Fibroblast of lung (primary cell): ENCODE results near the gene TAB2. TPM values are rescaled to one million over a fixed set of nuclear protein-coding genes. Genes with fewer than 3 reads are reported as not detected.

Experiments
- DNase-seq, 2 donors: peaks; one replicate each; pipeline versions ENCODE4 v3.0.0 to v3.0.0-alpha.2; 2010; ENCODE audit warnings: low read depth in 2 of 2
- H2AFZ ChIP-seq: 2 replicates; pipeline ENCODE4 v1.5.1; 2012; ENCODE audit warnings: low read length, control low read depth, inconsistent platforms
- H3K27ac ChIP-seq: 2 replicates; pipeline ENCODE4 v1.5.1; 2011; ENCODE audit warnings: low read length, control low read depth; ENCODE audit not compliant: insufficient read depth
- H3K27me3 ChIP-seq: 2 replicates; pipeline ENCODE4 v1.5.1; 2011; ENCODE audit warnings: mild to moderate bottlenecking, low read length; ENCODE audit not compliant: control insufficient read depth, insufficient read depth
- H3K36me3 ChIP-seq: 2 replicates; pipeline ENCODE4 v1.5.1; 2011; ENCODE audit warnings: low read length; ENCODE audit not compliant: control insufficient read depth, insufficient read depth
- H3K4me1 ChIP-seq: 2 replicates; pipeline ENCODE4 v1.5.1; 2011; ENCODE audit warnings: low read length; ENCODE audit not compliant: control insufficient read depth, insufficient read depth; ENCODE audit errors: extremely low read depth
- H3K4me2 ChIP-seq: 2 replicates; pipeline ENCODE4 v1.5.1; 2011; ENCODE audit warnings: low read length, control low read depth; ENCODE audit not compliant: insufficient read depth; ENCODE audit errors: extremely low read depth
- H3K4me3 ChIP-seq, 4 experiments: fragments of 200-600 bp in 1 of 4; sonication (generic) in 1 of 4; replicated peaks in 1 of 4; 2 replicates each; pipeline ENCODE4 v1.5.1; 2011 to 2016; ENCODE audit warnings: low read length in 4 of 4, low read depth in 3 of 4, mild to moderate bottlenecking in 3 of 4, control low read depth in 2 of 4, inconsistent platforms in 1 of 4, mixed read lengths in 1 of 4; ENCODE audit not compliant: insufficient read depth in 1 of 4; ENCODE audit errors: control extremely low read depth in 1 of 4
- H3K79me2 ChIP-seq: 2 replicates; pipeline ENCODE4 v1.5.1; 2012; ENCODE audit warnings: mild to moderate bottlenecking, low read length, inconsistent platforms; ENCODE audit not compliant: control insufficient read depth, insufficient read depth
- H3K9ac ChIP-seq: 2 replicates; pipeline ENCODE4 v1.5.1; 2011; ENCODE audit warnings: mild to moderate bottlenecking, low read length, control low read depth; ENCODE audit not compliant: insufficient read depth
- H3K9me3 ChIP-seq: 2 replicates; pipeline ENCODE4 v1.5.1; 2012; ENCODE audit warnings: low read depth, low read length; ENCODE audit not compliant: control insufficient read depth, insufficient read depth
- H4K20me1 ChIP-seq: 2 replicates; pipeline ENCODE4 v1.5.1; 2011; ENCODE audit warnings: low read length; ENCODE audit not compliant: control insufficient read depth, insufficient read depth; ENCODE audit errors: extremely low read depth
- CTCF ChIP-seq, 2 donors: IDR thresholded peaks in 1 of 2; conservative IDR thresholded peaks in 1 of 2; 1 replicate in 1 of 2; 2 replicates in 1 of 2; pipeline ENCODE4 v1.5.1; 2011 to 2012; ENCODE audit warnings: low read length in 2 of 2, control low read depth in 1 of 2, inconsistent platforms in 1 of 2, low read depth in 1 of 2, mild to moderate bottlenecking in 1 of 2
- EZH2 ChIP-seq: IDR thresholded peaks from 2 replicates; pipeline ENCODE4 v1.5.1; 2012; ENCODE audit warnings: low read length, control low read depth, mild to moderate bottlenecking; ENCODE audit errors: missing control alignments
- polyA plus RNA-seq, 2 donors: library from polyadenylated mRNA; depleted of rRNA in 1 of 2; stranded (reverse) in 1 of 2; unstranded in 1 of 2; fragments of >200 nt; gene quantifications; 2 replicates each; pipeline ENCODE4 v1.2.1, GENCODE V29; 2011 to 2012; ENCODE audit warnings: missing spikeins in 1 of 2
- total RNA-seq: library from RNA; depleted of rRNA; stranded (reverse); fragments of >200 nt; gene quantifications from 2 replicates; pipeline ENCODE4 v1.2.1, GENCODE V29; 2014

The TAB2 gene
- total and polyA plus RNA-seq, 2 donors (not counting 1 experiment from before 2014, with no cell fraction given): 27.2 to 49.7 TPM

DNA sequence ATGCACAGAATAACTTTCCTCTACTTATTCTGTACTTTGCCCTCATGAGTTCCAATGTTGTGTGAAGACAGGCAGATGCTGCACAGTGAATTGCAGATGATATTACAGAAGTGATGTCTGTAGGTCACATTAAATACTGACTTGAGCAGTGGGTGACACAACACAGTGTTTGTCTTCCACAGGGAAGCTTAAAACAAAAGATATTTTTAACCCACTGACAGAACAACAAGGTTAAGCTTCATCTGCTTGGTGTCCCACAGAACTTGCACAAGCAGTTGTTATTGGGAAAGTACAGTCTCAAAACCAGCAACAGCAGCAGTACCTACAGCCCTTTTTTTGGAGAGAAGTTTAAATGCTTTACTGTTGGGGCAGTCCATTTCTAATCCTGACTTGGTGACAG, 93.0 kb downstream of the TAB2 start:
- no peaks in the 10 kb centered on the region for H3K9me3 ChIP-seq
- H3K4me2 ChIP-seq: no peak overlapping the region
- no peak overlapping the region for H3K9ac ChIP-seq
- H3K27ac ChIP-seq: no peak overlapping the region
- no peak for TF ChIP-seq CTCF (conservative IDR thresholded peaks at IDR 0.05 in 1 of 2, IDR thresholded peaks at IDR 0.05 in 1 of 2; ENCODE audit: low read depth in 1 of 2, low read length in 2 of 2)
- no peak for TF ChIP-seq EZH2
- peaks cover 6% of the 10 kb centered on the region for H3K36me3 ChIP-seq
- no peaks in the 10 kb centered on the region for H3K4me1 ChIP-seq
- H3K79me2 ChIP-seq: no peaks in the 10 kb centered on the region
- no peak overlapping the region for H3K4me3 ChIP-seq
- no peak for DNase-seq
- H4K20me1 ChIP-seq: no peaks in the 10 kb centered on the region
- no peaks in the 10 kb centered on the region for H3K27me3 ChIP-seq
- no peak overlapping the region for H2AFZ ChIP-seq

DNA sequence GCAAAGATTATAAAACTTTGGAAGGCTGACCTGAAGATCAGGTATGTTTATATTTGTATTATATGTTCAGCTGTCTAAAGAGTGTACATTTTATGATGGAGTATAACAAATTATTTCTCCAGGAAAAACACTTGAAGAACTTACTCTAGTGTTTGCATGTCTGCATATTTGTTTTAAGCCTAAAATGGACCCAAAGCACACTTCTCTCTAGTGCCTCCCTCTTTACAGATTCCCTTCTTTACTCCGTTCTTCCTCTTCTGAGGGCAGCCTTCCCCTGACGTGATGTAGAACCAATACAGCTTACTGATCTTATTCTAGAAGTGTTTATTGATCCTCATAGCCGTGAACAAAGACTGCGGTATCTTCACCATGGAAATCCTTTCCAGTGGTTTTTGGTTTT, 96.5 kb downstream of the TAB2 start:
- Histone ChIP-seq H3K4me1 (no peaks in the 10 kb centered on the region), H3K4me3 (no peak overlapping the region)
- TF ChIP-seq CTCF (conservative IDR thresholded peaks at IDR 0.05 in 1 of 2, IDR thresholded peaks at IDR 0.05 in 1 of 2; ENCODE audit: low read depth in 1 of 2, low read length in 2 of 2): no peak
- TF ChIP-seq EZH2: no peak

GRCh38 chr6:149414821-149415220, 97.3 kb downstream of the TAB2 start:
- Histone ChIP-seq H3K36me3 (peaks cover 2% of the 10 kb centered on the region), H3K4me3 (no peak overlapping the region), H3K9ac (no peak overlapping the region), H4K20me1 (no peaks in the 10 kb centered on the region), H3K9me3 (no peaks in the 10 kb centered on the region), H3K4me1 (no peaks in the 10 kb centered on the region), H3K4me2 (no peak overlapping the region), H3K27me3 (no peaks in the 10 kb centered on the region), H2AFZ (no peak overlapping the region), H3K27ac (no peak overlapping the region), H3K79me2 (no peaks in the 10 kb centered on the region)
- TF ChIP-seq CTCF (conservative IDR thresholded peaks at IDR 0.05 in 1 of 2, IDR thresholded peaks at IDR 0.05 in 1 of 2; ENCODE audit: low read depth in 1 of 2, low read length in 2 of 2): no peak
- TF ChIP-seq EZH2: no peak
- DNase-seq: no peak

More for the DNA sequence above, 96.5 kb downstream of the TAB2 start:
- no peaks in the 10 kb centered on the region for H4K20me1 ChIP-seq
- no peak overlapping the region for H2AFZ ChIP-seq
- no peak overlapping the region for H3K27ac ChIP-seq
- no peak for DNase-seq
- H3K9ac ChIP-seq: no peak overlapping the region
- peaks cover 6% of the 10 kb centered on the region for H3K36me3 ChIP-seq
- no peaks in the 10 kb centered on the region for H3K9me3 ChIP-seq
- no peak overlapping the region for H3K4me2 ChIP-seq
- no peaks in the 10 kb centered on the region for H3K79me2 ChIP-seq
- H3K27me3 ChIP-seq: no peaks in the 10 kb centered on the region
